GM12878 (cell line): ENCODE results near the gene IQGAP1. TPM values are rescaled to one million over a fixed set of nuclear protein-coding genes. Genes with fewer than 3 reads are reported as not detected.
A peak's percentile ranks its signal among the peaks of the same experiment; 100 is the strongest.

Experiments used
- ATAC-seq: fragments of 200-7000 bp; cut with Tn5 transposase; 3 replicates; pipeline ENCODE4 v1.9.1; 2020; ENCODE audit warnings: mild to moderate bottlenecking, moderate library complexity
- BruUV-seq: library from RNA; stranded (reverse); fragments of 400-500 nt; replicated peaks from 2 replicates; lab custom pipeline; 2021; lab: Mats Ljungman, UMichigan
- CTCF ChIA-PET: fragments of 300-600 bp; sonication (Branson Sonifier 250); formaldehyde crosslinking; extraction: SDS; loops from one replicate; lab custom pipeline; 2021; ENCODE audit warnings: inconsistent platforms; lab: Yijun Ruan, JAX
- POLR2A ChIA-PET: fragments of 350-600 bp; formaldehyde crosslinking; extraction: SDS; loops from one replicate; lab custom pipeline; 2021; ENCODE audit warnings: inconsistent platforms; lab: Charles Lee
- RAD21 ChIA-PET: fragments of 300-600 bp; sonication (Branson Sonifier 250); formaldehyde crosslinking; loops from one replicate; lab custom pipeline; 2023; ENCODE audit warnings: antibody characterized with exemption; ENCODE audit not compliant: unreplicated experiment; lab: Charles Lee
- SMC1A ChIA-PET: fragments of 300-600 bp; sonication (Branson Sonifier 250); formaldehyde crosslinking; loops from one replicate; lab custom pipeline; 2023; ENCODE audit not compliant: unreplicated experiment, uncharacterized antibody; lab: Charles Lee
- DNase-seq: peaks from one replicate; pipeline ENCODE4 v3.0.0-alpha.2; 2011; ENCODE audit warnings: low read depth, low spot score
- FAIRE-seq: peaks from 3 replicates; lab custom pipeline; 2011; peaks lifted over from hg19 to GRCh38; lab: Jason Lieb, UNC
- H2AFZ ChIP-seq: 2 replicates; pipeline ENCODE4 v1.6.0; 2011; ENCODE audit warnings: low read depth, low read length, control low read depth; ENCODE audit not compliant: control insufficient read depth
- H3K27ac ChIP-seq: 2 replicates; pipeline ENCODE4 v1.5.1; 2011; ENCODE audit warnings: control low read depth; ENCODE audit not compliant: control insufficient read depth, insufficient read depth
- H3K27me3 ChIP-seq, 2 experiments: replicated peaks in 1 of 2; 2 replicates each; pipeline versions ENCODE4 v1.6.0 to v1.6.1; 2011; ENCODE audit warnings: low read length in 1 of 2; ENCODE audit not compliant: control insufficient read depth in 2 of 2, insufficient read depth in 2 of 2
- H3K36me3 ChIP-seq, 2 experiments: 2 replicates each; pipeline ENCODE4 v1.5.1; 2011; ENCODE audit warnings: low read length in 1 of 2; ENCODE audit not compliant: control insufficient read depth in 2 of 2, insufficient read depth in 2 of 2
- H3K4me1 ChIP-seq: 2 replicates; pipeline ENCODE4 v1.6.1; 2011; ENCODE audit warnings: mild to moderate bottlenecking, low read length, moderate library complexity, mixed read lengths; ENCODE audit not compliant: control insufficient read depth, insufficient read depth
- H3K4me2 ChIP-seq: 2 replicates; pipeline ENCODE4 v1.6.0; 2011; ENCODE audit warnings: control low read depth; ENCODE audit not compliant: control insufficient read depth, insufficient read depth
- H3K4me3 ChIP-seq: fragments of 200-600 bp; sonication (generic); 2 replicates; pipeline ENCODE4 v1.5.1; 2016
- H3K79me2 ChIP-seq: 2 replicates; pipeline ENCODE4 v1.6.0; 2011; ENCODE audit warnings: low read length; ENCODE audit not compliant: control insufficient read depth, insufficient read depth
- H3K9ac ChIP-seq: 2 replicates; pipeline ENCODE4 v1.8.0; 2011; ENCODE audit warnings: low read length, control low read depth, mixed read lengths; ENCODE audit not compliant: control insufficient read depth, insufficient read depth
- H3K9me3 ChIP-seq: replicated peaks from 3 replicates; pipeline ENCODE4 v1.5.1; 2011; ENCODE audit warnings: mild to moderate bottlenecking, low read length; ENCODE audit not compliant: control insufficient read depth, insufficient read depth
- H4K20me1 ChIP-seq: 2 replicates; pipeline ENCODE4 v1.6.0; 2011; ENCODE audit not compliant: control insufficient read depth, insufficient read depth
- CEBPZ ChIP-seq: fragments of 150-350 bp; IDR thresholded peaks from 2 replicates; pipeline ENCODE4 v1.6.1; 2016; ENCODE audit warnings: low read depth, low read length
- PKNOX1 ChIP-seq: fragments of 450-650 bp; IDR thresholded peaks from 2 replicates; pipeline ENCODE4 v1.6.1; 2016; ENCODE audit warnings: mild to moderate bottlenecking
- RCOR1 ChIP-seq: conservative IDR thresholded peaks from 2 replicates; pipeline ENCODE4 v1.6.1; 2012; ENCODE audit warnings: low read depth, low read length, improper control_type of control experiment
- SMAD5 ChIP-seq: IDR thresholded peaks from 2 replicates; pipeline ENCODE4 v1.6.1; 2016; ENCODE audit warnings: antibody characterized with exemption, low read depth
- YBX1 ChIP-seq: fragments of 450-650 bp; IDR thresholded peaks from 2 replicates; pipeline ENCODE4 v1.6.1; 2016; ENCODE audit warnings: antibody characterized with exemption
- ZBTB40 ChIP-seq: fragments of 450-650 bp; IDR thresholded peaks from 2 replicates; pipeline ENCODE4 v1.6.1; 2016; ENCODE audit warnings: mild to moderate bottlenecking, moderate library complexity, borderline replicate concordance
- ZNF687 ChIP-seq: fragments of 450-650 bp; IDR thresholded peaks from 2 replicates; pipeline ENCODE4 v1.6.1; 2017; ENCODE audit warnings: mild to moderate bottlenecking, moderate library complexity
- ZZZ3 ChIP-seq: IDR thresholded peaks from 2 replicates; pipeline ENCODE4 v1.6.1; 2011; ENCODE audit warnings: low read depth; ENCODE audit not compliant: control insufficient read depth, insufficient read length
- WGBS: methylation state at CpG from one replicate; pipeline ENCODE4 v1.1.6; 2016; ENCODE audit warnings: low lambda C conversion rate; ENCODE audit not compliant: insufficient replicate concordance, insufficient coverage; ENCODE audit errors: missing lambda C conversion rate; 5-methylcytosine and 5-hydroxymethylcytosine counted together
- in situ Hi-C: fragments of 300-500 bp; cut with MboI; formaldehyde crosslinking; loops from 9 replicates; pipeline ENCODE4 v1.14.3; 2018; ENCODE audit warnings: mixed read lengths
- intact Hi-C: fragments of 100-400 bp; cut with micrococcal nuclease; formaldehyde crosslinking; loops from one replicate; pipeline ENCODE4 v1.14.2; 2022; ENCODE audit not compliant: unreplicated experiment
- polyA plus RNA-seq, 11 experiments: library from polyadenylated mRNA; depleted of rRNA in 4 of 11; unstranded in 6 of 11; stranded (reverse) in 5 of 11; fragments of >200 nt; fragmentation: Nextera tagmentation in 4 of 11; fragmentation: Illumina TruSeq in 1 of 11; extraction: Ambion mirVana in 4 of 11; extraction: Trizol in 1 of 11; gene quantifications; 1 replicate in 1 of 11; 2 replicates in 10 of 11; pipeline versions ENCODE4 v1.2.1 to v1.2.3, GENCODE V29; 2011 to 2016; ENCODE audit warnings: inconsistent platforms in 2 of 11, missing spikeins in 2 of 11, low read depth in 1 of 11
- total RNA-seq, 4 experiments: library from RNA; depleted of rRNA in 3 of 4; stranded (reverse); fragments of >200 nt in 3 of 4; fragmentation: Illumina TruSeq in 1 of 4; extraction: Trizol in 1 of 4; gene quantifications; 2 replicates each; pipeline versions ENCODE4 v1.2.1 to v1.2.3, GENCODE V29; 2013 to 2021

The IQGAP1 gene
- total and polyA plus RNA-seq, 10 of the 15 experiments (the other 5 are each of a cell fraction or from before 2014, with no cell fraction given), result 65.2 to 250 (median 112) TPM

- Histone ChIP-seq H3K4me3 (peak overlapping the region; percentile 94), H4K20me1 (no peaks in the 10 kb centered on the region), H3K9me3 (no peaks in the 10 kb centered on the region), H3K9ac (peak overlapping the region; percentile 97), H3K79me2 (peaks cover 55% of the 10 kb centered on the region), H3K27me3 (no peaks in the 10 kb centered on the region), H3K27ac (no peak overlapping the region), H3K4me1 (peaks cover 4% of the 10 kb centered on the region; the same call in 1 of the 2 replicates), H3K4me2 (peak overlapping the region; percentile 30), H2AFZ (no peak overlapping the region), H3K36me3 (peaks cover 0 to 8% of the 10 kb centered on the region in 2 experiments; a peak in 2 of 4 replicates)
- DNase-seq (no peak), FAIRE-seq (no peak), ATAC-seq (no peak)
- ChIA-PET CTCF (no interaction called here), POLR2A (interaction anchor here (0.7 to 2.6 kb wide), 5 partner anchors 10 to 231 kb away, joined by 4 to 51 read pairs (median 5); no protein-coding TSS in a partner anchor), SMC1A (interaction anchor here (1.0 to 5.5 kb wide), 3 partner anchors 11 to 27 kb away, joined by 3 to 34 read pairs (median 4); no protein-coding TSS in a partner anchor), RAD21 (interaction anchor here (1.2 to 2.2 kb wide), 2 partner anchors 24 to 89 kb away, joined by 3 to 10 read pairs; no protein-coding TSS in a partner anchor)
- intact Hi-C loops, result no loop called here
- BruUV-seq, result no TSS peak
- 22% methylated on average over 5 of the region's 6 CpGs for WGBS
- in situ Hi-C loops, result no loop called here
- TF ChIP-seq SMAD5 (no peak), ZZZ3 (no peak), YBX1 (no peak), RCOR1 (no peak), CEBPZ (no peak), PKNOX1 (no peak), ZNF687 (no peak), ZBTB40 (no peak)
Observed at GRCh38 chr15:90389513-90389912, 1.5 kb downstream of the IQGAP1 start.
